Lower leg skin (tissue), 4 donors: ENCODE data around the gene MBNL2. TPM values are rescaled to one million over a fixed set of nuclear protein-coding genes. Genes with fewer than 3 reads are reported as not detected.

ENCODE experiments used
- DNase-seq, 2 donors: peaks; one replicate each; pipeline ENCODE4 v3.0.0-alpha.2; 2019; ENCODE audit warnings: low spot score in 2 of 2
- H3K4me3 ChIP-seq: fragments of 200-600 bp; sonication (generic); 2 replicates; pipeline ENCODE4 v1.5.1; 2017; ENCODE audit warnings: mild to moderate bottlenecking, low read depth; ENCODE audit not compliant: poor library complexity, severe bottlenecking
- CTCF ChIP-seq, 3 donors: fragments of 450-650 bp; IDR thresholded peaks; one replicate each; pipeline ENCODE4 v1.5.1; 2016; ENCODE audit warnings: antibody characterized with exemption in 3 of 3, mild to moderate bottlenecking in 3 of 3, moderate library complexity in 2 of 3
- POLR2A ChIP-seq, 2 donors: fragments of 450-650 bp; IDR thresholded peaks; one replicate each; pipeline ENCODE4 v1.6.1; 2016 to 2017; ENCODE audit warnings: antibody characterized with exemption in 2 of 2, mild to moderate bottlenecking in 1 of 2, moderate library complexity in 1 of 2
- WGBS, 2 donors: methylation state at CpG; one replicate each; pipeline ENCODE4 v1.1.5; 2018; 5-methylcytosine and 5-hydroxymethylcytosine counted together
- intact Hi-C: fragments of 100-400 bp; cut with DNase I; formaldehyde crosslinking; loops from one replicate; pipeline ENCODE4 v1.15.0; 2023; ENCODE audit warnings: low total_unique reads
- total RNA-seq, 4 donors: library from RNA; depleted of rRNA; stranded (reverse); fragments of >200 nt; gene quantifications; one replicate each; pipeline ENCODE4 v1.1.0, GENCODE V29; 2016

The MBNL2 gene
- total RNA-seq, 4 donors from 2014 or later = 37.6 to 59.5 (median 45.4) TPM

GRCh38 chr13:97311956-97312355 lies 89.8 kb downstream of the MBNL2 start:
- H3K4me3 ChIP-seq = no peak overlapping the region
- WGBS, 2 donors = 75 to 77% methylated on average over 3 of the region's 3 CpGs
- no peak for DNase-seq
- TF ChIP-seq CTCF (IDR thresholded peaks at IDR 0.05) = no peak
- TF ChIP-seq POLR2A (IDR thresholded peaks at IDR 0.05) = no peak
- intact Hi-C loops = no loop called here

GRCh38 chr13:97313551-97314260 lies 91.6 kb downstream of the MBNL2 start:
- H3K4me3 ChIP-seq = no peak overlapping the region
- intact Hi-C loops = no loop called here
- no peak for DNase-seq
- no peak for TF ChIP-seq CTCF (IDR thresholded peaks at IDR 0.05)
- TF ChIP-seq POLR2A (IDR thresholded peaks at IDR 0.05) = no peak

GRCh38 chr13:97316390-97316789 lies 94.3 kb downstream of the MBNL2 start:
- intact Hi-C loops = no loop called here
- DNase-seq = no peak
- TF ChIP-seq POLR2A (IDR thresholded peaks at IDR 0.05) (no peak), CTCF (IDR thresholded peaks at IDR 0.05) (no peak)
- 70 to 80% methylated on average over 2 of the region's 2 CpGs for WGBS, 2 donors
- H3K4me3 ChIP-seq = no peak overlapping the region

GRCh38 chr13:97317933-97318332 lies 95.8 kb downstream of the MBNL2 start:
- DNase-seq = no peak
- no peak overlapping the region for H3K4me3 ChIP-seq
- WGBS, 2 donors = 65 to 81% methylated on average over 1 of the region's 1 CpG
- TF ChIP-seq CTCF (IDR thresholded peaks at IDR 0.05) = no peak
- no peak for TF ChIP-seq POLR2A (IDR thresholded peaks at IDR 0.05)
- intact Hi-C loops = no loop called here

GRCh38 chr13:97318532-97318931 lies 96.4 kb downstream of the MBNL2 start:
- no peak for DNase-seq
- H3K4me3 ChIP-seq = no peak overlapping the region
- intact Hi-C loops = no loop called here
- 51 to 59% methylated on average over 2 of the region's 2 CpGs for WGBS, 2 donors
- TF ChIP-seq CTCF (IDR thresholded peaks at IDR 0.05) (no peak), POLR2A (IDR thresholded peaks at IDR 0.05) (no peak)
